HG02678 (cell line): ENCODE data around the gene NTN1.
A peak's percentile ranks its signal among the peaks of the same experiment; 100 is the strongest.

Experiments
- ATAC-seq: cut with Tn5 transposase; IDR thresholded peaks from one replicate; pipeline ENCODE4 v1.9.1; 2021; ENCODE audit warnings: mild to moderate bottlenecking, moderate library complexity; ENCODE audit not compliant: unreplicated experiment

The NTN1 gene

DNA sequence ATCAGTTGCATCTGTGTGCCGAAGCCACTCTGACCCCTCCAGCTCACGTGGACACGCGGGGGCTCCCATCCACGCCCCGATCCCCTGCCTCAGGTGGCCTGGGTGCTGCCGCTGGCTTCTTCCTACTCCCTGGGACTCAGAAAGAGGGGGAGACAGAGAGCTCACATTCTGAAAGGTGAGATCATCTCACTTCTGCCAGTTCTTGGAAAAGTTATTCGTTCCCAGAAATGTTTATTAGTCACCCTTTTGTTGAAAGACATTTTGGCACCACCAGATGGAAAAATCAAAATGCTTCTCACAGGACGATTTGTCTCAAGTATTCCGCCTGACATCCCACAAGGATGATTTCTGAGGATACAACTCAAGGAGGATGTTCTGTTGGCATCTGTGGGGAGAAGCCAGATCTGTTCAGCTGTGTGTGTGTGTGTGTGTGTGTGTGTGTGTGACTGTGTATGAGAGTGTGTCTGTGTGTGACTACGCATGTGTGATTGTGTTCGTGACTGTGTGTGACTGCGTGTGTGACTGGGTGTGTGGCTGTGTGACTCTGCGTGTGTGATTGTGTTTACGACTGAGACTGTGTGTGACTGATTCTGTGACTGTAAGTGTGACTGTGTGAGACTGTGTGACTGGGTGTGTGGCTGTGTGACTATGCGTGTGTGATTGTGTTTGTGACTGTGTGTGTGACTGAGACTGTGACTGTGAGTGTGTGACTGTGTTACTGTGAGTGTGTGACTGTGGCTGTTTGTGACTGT lies 207.3 kb downstream of the NTN1 start:
- no peak for ATAC-seq

GRCh38 chr17:9229160-9229825 lies 208.0 kb downstream of the NTN1 start:
- no peak for ATAC-seq

DNA sequence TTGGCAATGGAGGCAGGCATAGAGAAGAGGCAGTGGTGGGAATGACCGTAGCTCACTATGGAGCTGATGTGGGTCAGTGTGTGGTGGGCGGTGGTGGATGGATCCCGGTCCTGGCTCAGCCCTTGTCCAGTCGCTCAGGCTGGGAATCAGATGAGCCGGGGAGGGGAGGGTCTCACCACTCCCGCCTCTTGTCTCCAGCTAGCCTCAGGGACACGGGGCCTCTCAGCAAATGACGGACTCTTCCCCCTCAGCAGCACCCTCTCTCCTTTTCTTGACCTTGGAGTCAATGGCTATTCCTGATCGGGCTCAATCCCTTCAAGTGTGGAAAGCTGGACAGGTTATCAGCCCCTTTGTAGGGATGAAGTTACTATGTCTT lies 208.5 kb downstream of the NTN1 start:
- no peak for ATAC-seq

GRCh38 chr17:9230346-9230745 lies 209.0 kb downstream of the NTN1 start:
- ATAC-seq: no peak

- ATAC-seq: no peak
These were observed 209.6 kb downstream of the NTN1 start for GRCh38 chr17:9230861-9231260.

- ATAC-seq: no peak
These were observed 210.3 kb downstream of the NTN1 start for GRCh38 chr17:9231449-9232154.

DNA sequence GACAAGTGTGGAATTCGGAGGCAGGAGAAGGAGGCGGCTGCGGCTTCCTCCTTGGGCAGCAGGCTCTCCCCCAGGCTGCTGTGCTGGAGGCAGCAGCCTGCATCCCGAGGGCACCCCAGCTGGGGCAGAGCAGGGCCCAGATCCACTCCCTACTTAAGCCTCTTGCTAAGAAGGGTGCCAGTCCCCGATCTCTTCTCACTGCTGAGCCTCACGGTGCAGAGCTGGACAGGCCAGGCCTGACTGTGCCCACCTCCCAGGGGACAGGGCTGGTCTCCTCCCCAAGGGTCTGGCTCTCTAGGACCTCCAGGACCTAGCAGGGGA lies 210.8 kb downstream of the NTN1 start:
- no peak for ATAC-seq

- ATAC-seq: no peak
These were observed 211.4 kb downstream of the NTN1 start for GRCh38 chr17:9232591-9233270.

DNA sequence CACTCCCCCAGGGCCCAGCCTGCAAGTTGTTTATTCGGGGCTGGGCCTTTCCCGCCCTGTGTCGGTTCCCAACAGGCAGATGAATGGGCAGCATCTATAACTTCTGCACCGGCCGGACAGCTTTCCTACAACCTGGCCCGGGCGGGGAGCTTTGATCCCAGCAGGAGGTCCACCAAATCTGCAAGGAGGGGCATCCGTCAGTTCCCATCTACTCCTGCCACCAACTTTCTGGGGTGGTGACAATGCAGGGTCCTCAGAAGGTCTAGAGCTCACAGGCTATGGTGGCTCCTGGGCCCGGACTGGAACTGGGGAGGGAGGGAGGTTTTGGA lies 211.9 kb downstream of the NTN1 start:
- no peak for ATAC-seq

DNA sequence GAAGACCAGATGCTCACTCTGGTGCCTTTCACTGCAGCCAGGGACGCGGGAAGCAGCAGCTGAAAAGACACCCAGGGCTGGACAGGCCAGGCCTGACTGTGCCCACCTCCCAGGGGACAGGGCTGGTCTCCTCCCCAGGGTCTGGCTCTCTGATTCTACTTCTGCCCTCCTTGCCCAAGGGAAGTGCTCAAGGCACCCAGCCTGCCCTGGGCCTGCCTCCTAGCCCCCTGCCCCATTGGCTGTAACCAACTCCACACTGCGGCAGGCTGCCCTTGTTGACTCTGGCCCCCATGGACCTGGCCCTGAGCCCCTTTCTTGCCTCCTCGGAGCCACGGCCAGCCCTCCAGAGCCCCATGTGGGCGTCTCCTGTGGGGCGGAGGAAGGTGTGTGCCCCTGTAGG lies 212.5 kb downstream of the NTN1 start:
- no peak for ATAC-seq

DNA sequence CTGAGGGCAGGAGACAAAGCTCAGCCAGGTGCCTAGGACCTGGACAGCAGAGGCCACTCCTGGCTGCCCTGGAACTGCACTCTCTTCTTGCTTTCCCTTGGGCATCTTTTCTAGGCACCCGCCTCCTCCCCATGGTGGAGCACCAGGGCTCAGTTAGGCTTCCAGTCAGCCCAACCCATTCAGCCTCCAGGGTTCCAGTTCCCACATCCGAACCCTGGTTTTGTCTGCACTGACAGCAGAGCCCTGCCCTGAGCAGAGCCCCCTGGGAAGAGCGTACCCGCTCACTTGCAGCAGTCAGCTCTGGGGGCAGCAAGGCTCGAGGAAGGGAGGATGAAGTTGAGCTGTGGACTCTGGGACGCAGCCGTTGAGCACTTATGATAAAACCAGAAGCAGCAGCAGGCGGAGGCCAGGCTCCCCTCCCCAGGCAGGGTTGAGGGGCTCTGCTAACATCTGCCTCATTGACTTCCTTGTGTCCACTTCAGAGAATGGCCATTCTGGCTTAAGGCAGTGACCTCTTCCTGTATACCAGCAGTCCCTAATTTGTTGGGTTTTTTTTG lies 213.2 kb downstream of the NTN1 start:
- ATAC-seq: no peak

DNA sequence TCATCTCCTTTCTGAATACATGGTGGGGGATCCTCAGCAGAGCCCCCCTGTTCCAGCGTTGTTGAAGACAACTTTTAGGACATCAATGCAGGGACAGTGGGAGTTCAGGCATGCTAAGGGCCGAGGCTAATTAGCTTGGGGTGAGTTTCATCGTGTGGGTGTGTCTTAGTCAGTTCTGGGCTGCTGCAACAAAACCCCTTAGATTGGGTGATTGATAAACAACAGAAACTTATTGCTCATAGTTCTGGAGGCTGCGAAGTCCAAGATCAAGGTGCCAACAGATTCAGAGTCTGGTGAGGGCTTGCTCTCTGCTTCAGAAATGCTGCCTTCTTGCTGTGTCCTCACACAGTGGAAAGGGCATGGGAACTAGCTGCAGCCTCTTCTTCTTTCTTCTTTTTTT lies 214.0 kb downstream of the NTN1 start:
- ATAC-seq: no peak

DNA sequence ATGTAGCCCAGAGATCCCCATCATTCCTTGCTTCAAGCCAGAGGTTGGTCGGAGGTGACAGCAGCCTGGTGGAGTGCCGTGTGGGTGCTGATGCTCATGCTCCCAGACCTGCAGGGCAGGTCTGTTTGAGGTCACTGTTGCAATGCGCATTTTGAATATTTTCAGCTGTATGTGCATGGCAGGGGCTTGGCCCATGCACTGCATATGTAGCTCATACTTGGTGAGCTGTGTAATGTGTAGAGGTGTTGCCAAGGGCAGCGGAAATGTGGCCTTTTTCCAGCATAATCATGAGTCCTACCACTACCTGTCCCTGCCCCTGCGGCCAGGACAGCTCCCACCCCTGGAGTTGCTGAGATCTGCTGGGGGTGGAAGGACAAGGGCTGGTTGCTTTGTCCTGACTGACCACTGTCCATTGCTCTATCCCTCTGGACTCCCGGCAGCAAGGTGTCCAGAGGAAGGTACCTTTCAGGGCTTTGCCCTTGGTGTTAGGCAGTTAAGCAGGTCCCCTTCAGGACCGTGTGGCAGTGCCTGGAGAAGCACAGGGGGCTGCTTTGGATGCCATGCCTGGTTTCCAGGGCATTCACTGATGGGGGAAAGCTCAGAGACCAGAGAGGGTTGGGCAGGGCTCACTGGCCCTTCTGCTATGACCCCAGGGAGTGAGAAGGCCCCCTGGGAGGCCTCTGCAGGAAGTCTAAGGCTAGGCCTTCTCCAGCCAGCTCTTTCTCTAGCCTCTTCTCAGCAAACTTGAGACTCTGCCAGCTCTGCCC lies 215.2 kb downstream of the NTN1 start:
- no peak for ATAC-seq

DNA sequence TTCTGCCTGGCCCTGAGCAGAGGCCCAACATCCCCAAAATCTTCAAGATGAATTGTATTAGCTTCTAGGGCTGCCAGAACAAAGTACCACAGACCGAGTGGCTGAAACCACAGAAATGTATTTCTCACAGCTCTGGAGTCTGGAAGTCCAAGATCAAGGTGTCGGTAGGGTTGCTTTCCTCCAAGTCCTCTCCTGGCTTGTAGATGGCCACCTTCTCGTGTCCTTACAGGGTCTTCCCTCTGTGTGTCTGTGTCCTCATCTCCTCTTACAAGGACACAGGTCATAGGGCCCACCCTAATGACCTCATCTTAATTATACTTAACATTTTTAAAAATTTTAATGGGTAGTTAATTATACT lies 215.7 kb downstream of the NTN1 start:
- no peak for ATAC-seq

DNA sequence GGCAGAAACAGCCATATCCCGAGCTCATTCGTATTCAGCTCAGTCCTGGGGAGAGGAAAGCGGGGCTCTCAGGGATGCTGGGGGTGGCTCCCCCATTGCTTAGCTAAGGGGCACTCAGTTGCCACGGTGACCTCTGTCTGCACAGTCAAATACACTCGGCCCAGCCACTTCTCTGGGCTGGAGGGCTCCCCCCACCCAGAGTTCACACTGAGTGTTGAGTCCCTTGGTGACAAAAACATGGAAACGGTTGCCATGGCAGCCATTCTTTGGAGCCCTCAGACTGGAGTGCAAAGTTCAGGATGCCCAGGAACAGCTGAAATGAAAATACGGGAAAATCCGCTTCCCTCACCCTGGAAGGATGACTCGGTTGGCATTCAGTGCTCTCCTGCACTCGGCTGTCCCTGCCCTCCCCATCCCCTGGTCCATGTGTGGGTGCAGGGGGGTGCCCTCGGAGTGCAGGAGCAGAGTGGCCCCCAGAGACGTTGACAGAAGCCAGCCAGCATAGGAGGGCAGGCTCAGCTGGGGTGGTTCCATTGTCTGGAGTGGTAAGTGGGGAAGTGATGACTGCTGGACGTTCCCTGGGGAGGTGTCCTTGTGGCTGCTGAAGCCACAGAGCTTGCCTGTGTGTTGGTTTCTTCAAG lies 216.5 kb downstream of the NTN1 start:
- ATAC-seq: no peak

DNA sequence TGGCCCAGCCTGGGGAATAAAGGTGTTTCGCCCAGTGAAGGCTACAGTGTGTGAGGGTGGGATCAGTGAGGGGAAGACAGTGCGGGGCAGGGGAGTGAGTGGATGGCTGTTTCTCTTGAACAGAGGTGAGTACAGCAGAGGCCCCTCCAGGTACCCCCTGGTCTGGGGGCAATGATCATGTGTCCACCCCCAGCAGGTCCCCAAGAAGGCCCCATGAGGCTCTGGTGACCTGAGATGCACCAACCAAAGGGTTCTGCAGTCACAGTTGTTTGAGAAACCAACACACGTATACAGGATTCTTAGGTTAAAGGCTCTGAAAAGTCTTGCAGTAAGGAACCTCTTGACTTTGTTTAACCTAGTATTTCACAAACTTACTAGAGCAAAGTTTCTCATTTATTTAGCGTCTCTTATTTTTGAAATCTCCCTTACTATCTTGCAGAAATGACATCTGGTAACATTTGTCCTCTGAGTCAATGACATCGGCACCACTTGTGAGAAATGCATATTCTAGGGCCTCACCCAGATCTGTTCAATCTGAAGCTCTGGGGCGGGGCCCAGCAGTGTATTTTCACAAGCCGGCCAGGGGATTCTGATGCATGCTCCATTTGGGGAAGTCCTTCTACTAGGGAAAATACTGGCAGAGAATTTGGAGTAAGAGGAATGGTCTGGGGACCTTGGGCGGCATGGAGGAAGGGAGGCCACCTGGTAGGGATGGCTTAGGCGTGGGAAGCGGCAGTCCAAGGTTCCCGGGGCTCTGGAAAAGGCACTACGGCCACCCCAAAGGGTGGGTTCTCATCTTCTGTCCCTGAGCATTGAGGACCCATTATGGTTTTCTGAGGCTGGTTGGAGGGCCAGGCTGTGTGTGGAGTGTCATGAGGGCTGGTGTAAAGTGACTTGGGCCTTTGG lies 217.3 kb downstream of the NTN1 start:
- no peak for ATAC-seq

- ATAC-seq: no peak
These were observed 218.0 kb downstream of the NTN1 start for GRCh38 chr17:9239246-9239792.

DNA sequence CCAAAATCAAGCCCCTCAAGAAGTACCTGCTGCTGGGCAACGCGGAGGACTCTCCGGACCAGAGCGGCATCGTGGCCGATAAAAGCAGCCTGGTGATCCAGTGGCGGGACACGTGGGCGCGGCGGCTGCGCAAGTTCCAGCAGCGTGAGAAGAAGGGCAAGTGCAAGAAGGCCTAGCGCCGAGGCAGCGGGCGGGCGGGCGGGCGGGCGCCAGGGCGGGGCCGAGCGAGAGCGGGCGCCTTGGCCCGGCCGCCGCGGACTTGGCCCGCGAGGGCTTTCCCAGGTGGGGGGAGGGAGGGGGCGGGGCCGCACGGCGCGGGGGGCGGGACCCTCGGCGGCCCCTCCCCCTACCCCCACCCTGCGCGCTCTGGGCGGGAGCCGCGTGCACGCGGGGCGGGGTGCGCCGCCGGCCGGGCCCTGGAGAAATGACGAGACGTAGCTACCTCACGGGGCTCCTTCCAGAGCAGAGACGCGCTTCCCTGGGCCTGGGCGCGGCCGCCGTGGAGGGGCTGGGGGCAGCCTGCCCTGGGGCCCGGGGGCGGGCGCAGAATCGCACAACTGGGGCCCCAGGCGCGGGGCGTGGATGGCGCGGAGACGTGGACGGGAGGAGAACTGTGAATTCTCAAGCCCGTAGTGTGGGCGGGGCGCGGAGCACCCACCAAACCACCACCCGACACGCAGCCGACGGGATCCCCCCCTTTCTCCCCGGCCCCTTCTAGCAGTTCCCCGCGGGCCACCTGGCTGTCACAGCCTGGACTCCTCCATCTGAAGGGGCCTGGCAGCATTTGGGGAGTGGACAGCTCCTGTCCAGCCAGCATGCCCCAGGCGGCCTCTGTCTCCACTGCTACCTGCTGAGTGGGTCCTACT lies 218.7 kb downstream of the NTN1 start:
- peak; percentile 71 for ATAC-seq
